ENCODE results near the gene NTRK2.

Gene NTRK2

DNA sequence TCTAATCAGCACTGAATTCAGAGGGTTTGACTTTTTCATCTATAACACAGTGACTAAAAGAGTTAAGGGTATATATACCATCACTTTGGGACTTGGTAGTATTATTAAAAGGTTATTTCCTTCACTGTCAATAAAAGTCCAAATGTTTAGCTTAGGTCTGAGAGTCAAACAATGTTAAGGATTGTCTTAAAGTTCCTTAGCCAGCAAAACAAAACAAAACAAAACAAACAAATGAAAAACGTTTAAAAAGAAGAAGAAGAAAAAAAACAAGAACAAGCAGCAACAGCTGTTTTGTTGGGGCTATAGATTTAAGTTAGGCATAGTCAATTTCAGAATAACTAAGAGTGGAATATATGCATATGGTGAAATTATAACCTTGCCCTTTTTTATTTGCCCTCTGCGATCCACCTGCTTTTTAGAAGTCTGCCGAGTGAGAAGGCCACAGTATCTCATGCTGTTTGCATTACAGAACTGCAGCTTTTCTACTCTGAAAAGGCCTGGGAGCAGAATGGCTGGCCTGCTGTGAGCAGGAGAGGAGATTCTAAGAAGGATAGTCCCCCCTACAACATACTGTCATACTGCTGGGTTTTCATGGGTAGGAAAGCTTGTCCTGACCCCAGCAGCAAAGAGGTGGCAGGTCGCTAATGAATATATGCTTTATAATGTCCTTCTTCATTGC is 141.7 kb downstream of the NTRK2 start:
- TF ChIP-seq, protein P1, sequence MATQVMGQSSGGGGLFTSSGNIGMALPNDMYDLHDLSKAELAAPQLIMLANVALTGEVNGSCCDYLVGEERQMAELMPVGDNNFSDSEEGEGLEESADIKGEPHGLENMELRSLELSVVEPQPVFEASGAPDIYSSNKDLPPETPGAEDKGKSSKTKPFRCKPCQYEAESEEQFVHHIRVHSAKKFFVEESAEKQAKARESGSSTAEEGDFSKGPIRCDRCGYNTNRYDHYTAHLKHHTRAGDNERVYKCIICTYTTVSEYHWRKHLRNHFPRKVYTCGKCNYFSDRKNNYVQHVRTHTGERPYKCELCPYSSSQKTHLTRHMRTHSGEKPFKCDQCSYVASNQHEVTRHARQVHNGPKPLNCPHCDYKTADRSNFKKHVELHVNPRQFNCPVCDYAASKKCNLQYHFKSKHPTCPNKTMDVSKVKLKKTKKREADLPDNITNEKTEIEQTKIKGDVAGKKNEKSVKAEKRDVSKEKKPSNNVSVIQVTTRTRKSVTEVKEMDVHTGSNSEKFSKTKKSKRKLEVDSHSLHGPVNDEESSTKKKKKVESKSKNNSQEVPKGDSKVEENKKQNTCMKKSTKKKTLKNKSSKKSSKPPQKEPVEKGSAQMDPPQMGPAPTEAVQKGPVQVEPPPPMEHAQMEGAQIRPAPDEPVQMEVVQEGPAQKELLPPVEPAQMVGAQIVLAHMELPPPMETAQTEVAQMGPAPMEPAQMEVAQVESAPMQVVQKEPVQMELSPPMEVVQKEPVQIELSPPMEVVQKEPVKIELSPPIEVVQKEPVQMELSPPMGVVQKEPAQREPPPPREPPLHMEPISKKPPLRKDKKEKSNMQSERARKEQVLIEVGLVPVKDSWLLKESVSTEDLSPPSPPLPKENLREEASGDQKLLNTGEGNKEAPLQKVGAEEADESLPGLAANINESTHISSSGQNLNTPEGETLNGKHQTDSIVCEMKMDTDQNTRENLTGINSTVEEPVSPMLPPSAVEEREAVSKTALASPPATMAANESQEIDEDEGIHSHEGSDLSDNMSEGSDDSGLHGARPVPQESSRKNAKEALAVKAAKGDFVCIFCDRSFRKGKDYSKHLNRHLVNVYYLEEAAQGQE (IDR thresholded peaks at IDR 0.05; ENCODE audit: low read depth) = no peak
- TF ChIP-seq CEBPB (IDR thresholded peaks at IDR 0.05) = no peak
- TF ChIP-seq TAF1 (IDR thresholded peaks at IDR 0.05; ENCODE audit: low read depth) = no peak
- no peak for TF ChIP-seq YY1 (IDR thresholded peaks at IDR 0.05; ENCODE audit: low read depth)
- no peak for TF ChIP-seq EP300 (IDR thresholded peaks at IDR 0.05; ENCODE audit: borderline replicate concordance)
- no peak for TF ChIP-seq TCF12 (IDR thresholded peaks at IDR 0.05; ENCODE audit: low read depth)
- TF ChIP-seq CREB1 (IDR thresholded peaks at IDR 0.05; ENCODE audit: low read depth) = no peak
- no peak for TF ChIP-seq NFIC (IDR thresholded peaks at IDR 0.05)
- no peak for TF ChIP-seq RAD21 (IDR thresholded peaks at IDR 0.05; ENCODE audit: low read depth)

DNA sequence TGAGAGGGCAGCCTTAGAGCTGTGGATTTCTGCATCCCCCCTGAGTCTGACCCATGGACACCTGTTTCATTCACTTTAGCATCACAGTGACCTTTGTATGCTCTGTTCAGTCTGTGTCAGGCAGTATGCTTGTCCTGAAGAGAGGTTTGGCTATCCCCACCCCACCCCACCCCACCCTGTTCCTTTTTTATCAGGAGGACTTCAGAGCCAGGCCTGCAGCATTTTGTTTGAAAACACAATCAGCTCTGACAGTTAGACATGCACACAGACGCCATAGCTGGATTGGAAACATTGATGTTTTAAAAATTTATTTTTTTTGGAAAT is 142.2 kb downstream of the NTRK2 start:
- no peak for TF ChIP-seq FOXM1 (IDR thresholded peaks at IDR 0.05; ENCODE audit: borderline replicate concordance, low read depth)
- TF ChIP-seq TCF12 (IDR thresholded peaks at IDR 0.05; ENCODE audit: low read depth) = no peak
- TF ChIP-seq ZBTB7A (IDR thresholded peaks at IDR 0.05; ENCODE audit: low read depth) = no peak
- no peak for TF ChIP-seq TAF1 (IDR thresholded peaks at IDR 0.05; ENCODE audit: low read depth)
- TF ChIP-seq, protein P2, sequence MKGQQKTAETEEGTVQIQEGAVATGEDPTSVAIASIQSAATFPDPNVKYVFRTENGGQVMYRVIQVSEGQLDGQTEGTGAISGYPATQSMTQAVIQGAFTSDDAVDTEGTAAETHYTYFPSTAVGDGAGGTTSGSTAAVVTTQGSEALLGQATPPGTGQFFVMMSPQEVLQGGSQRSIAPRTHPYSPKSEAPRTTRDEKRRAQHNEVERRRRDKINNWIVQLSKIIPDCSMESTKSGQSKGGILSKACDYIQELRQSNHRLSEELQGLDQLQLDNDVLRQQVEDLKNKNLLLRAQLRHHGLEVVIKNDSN (IDR thresholded peaks at IDR 0.05) = no peak
- no peak for TF ChIP-seq NFIC (IDR thresholded peaks at IDR 0.05)
- TF ChIP-seq YY1 (IDR thresholded peaks at IDR 0.05; ENCODE audit: low read depth) = no peak
- TF ChIP-seq CEBPB (IDR thresholded peaks at IDR 0.05) = no peak
- no peak for TF ChIP-seq RAD21 (IDR thresholded peaks at IDR 0.05; ENCODE audit: low read depth)
- TF ChIP-seq, protein P1 (IDR thresholded peaks at IDR 0.05; ENCODE audit: low read depth) = no peak
- TF ChIP-seq, protein P3, sequence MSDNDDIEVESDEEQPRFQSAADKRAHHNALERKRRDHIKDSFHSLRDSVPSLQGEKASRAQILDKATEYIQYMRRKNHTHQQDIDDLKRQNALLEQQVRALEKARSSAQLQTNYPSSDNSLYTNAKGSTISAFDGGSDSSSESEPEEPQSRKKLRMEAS (IDR thresholded peaks at IDR 0.05) = no peak
- no peak for TF ChIP-seq TEAD4 (IDR thresholded peaks at IDR 0.05)
- no peak for TF ChIP-seq EGR1 (IDR thresholded peaks at IDR 0.05)

DNA sequence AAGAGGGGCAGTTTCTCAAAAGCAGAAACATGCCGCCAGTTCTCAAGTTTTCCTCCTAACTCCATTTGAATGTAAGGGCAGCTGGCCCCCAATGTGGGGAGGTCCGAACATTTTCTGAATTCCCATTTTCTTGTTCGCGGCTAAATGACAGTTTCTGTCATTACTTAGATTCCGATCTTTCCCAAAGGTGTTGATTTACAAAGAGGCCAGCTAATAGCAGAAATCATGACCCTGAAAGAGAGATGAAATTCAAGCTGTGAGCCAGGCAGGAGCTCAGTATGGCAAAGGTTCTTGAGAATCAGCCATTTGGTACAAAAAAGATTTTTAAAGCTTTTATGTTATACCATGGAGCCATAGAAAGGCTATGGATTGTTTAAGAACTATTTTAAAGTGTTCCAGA is 142.8 kb downstream of the NTRK2 start:
- TF ChIP-seq TCF12 (IDR thresholded peaks at IDR 0.05; ENCODE audit: low read depth) = no peak
- TF ChIP-seq, protein P2 (IDR thresholded peaks at IDR 0.05) = no peak
- TF ChIP-seq TAF1 (IDR thresholded peaks at IDR 0.05; ENCODE audit: low read depth) = no peak
- TF ChIP-seq, protein P1 (IDR thresholded peaks at IDR 0.05; ENCODE audit: low read depth) = no peak
- no peak for TF ChIP-seq ZBTB7A (IDR thresholded peaks at IDR 0.05; ENCODE audit: low read depth)
- TF ChIP-seq CREB1 (IDR thresholded peaks at IDR 0.05; ENCODE audit: low read depth) = no peak
- TF ChIP-seq CEBPB (IDR thresholded peaks at IDR 0.05) = no peak
- no peak for TF ChIP-seq EP300 (IDR thresholded peaks at IDR 0.05; ENCODE audit: borderline replicate concordance)
- TF ChIP-seq YY1 (IDR thresholded peaks at IDR 0.05; ENCODE audit: low read depth) = no peak
- TF ChIP-seq, protein P3 (IDR thresholded peaks at IDR 0.05) = no peak
- no peak for TF ChIP-seq NFIC (IDR thresholded peaks at IDR 0.05)
- TF ChIP-seq FOXM1 (IDR thresholded peaks at IDR 0.05; ENCODE audit: borderline replicate concordance, low read depth) = no peak
- no peak for TF ChIP-seq EGR1 (IDR thresholded peaks at IDR 0.05)
- no peak for TF ChIP-seq TEAD4 (IDR thresholded peaks at IDR 0.05)

DNA sequence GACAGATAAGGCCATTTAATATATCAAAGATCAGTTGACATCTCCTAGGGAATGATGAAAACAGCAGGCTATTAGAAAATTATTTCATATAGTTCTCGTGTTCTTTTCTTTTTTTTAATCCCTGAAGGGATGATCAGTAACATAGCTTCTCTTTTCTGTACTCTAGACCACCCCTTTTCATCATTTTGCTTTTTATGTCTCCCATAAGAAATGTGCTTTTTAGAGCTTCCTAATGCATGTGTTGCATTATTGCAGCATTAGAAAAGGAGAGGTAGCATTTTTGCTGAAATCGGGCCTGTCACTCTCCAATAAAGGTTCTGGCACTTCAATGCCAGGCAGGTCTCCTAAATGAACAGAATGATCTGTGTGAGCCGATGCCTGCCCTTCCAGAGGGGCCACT is 143.3 kb downstream of the NTRK2 start:
- TF ChIP-seq TAF1 (IDR thresholded peaks at IDR 0.05; ENCODE audit: low read depth) = no peak
- no peak for TF ChIP-seq ZBTB7A (IDR thresholded peaks at IDR 0.05; ENCODE audit: low read depth)
- no peak for TF ChIP-seq EP300 (IDR thresholded peaks at IDR 0.05; ENCODE audit: borderline replicate concordance)
- TF ChIP-seq, protein P1 (IDR thresholded peaks at IDR 0.05; ENCODE audit: low read depth) = no peak
- no peak for TF ChIP-seq YY1 (IDR thresholded peaks at IDR 0.05; ENCODE audit: low read depth)
- no peak for TF ChIP-seq TEAD4 (IDR thresholded peaks at IDR 0.05)
- TF ChIP-seq, protein P3 (IDR thresholded peaks at IDR 0.05) = no peak
- no peak for TF ChIP-seq TCF12 (IDR thresholded peaks at IDR 0.05; ENCODE audit: low read depth)
- TF ChIP-seq CEBPB (IDR thresholded peaks at IDR 0.05) = no peak
- no peak for TF ChIP-seq NFIC (IDR thresholded peaks at IDR 0.05)
- TF ChIP-seq, protein P2 (IDR thresholded peaks at IDR 0.05) = no peak
- no peak for TF ChIP-seq FOXM1 (IDR thresholded peaks at IDR 0.05; ENCODE audit: borderline replicate concordance, low read depth)
- no peak for TF ChIP-seq CREB1 (IDR thresholded peaks at IDR 0.05; ENCODE audit: low read depth)

Data from Ishikawa (cell line).